WTC11 (cell line): Measurements from ENCODE around the gene ING1. TPM values are rescaled to one million over a fixed set of nuclear protein-coding genes. Genes with fewer than 3 reads are reported as not detected.

ENCODE experiments used
- ATAC-seq: fragments of 200-7000 bp; cut with Tn5 transposase; 2 replicates; pipeline ENCODE4 v1.10.0; 2021; ENCODE audit warnings: mild to moderate bottlenecking, moderate library complexity
- CTCF ChIA-PET: fragments of 300-600 bp; sonication (Branson Sonifier 250); formaldehyde crosslinking; loops from one replicate; lab custom pipeline; 2021; ENCODE audit warnings: antibody characterized with exemption; lab: Charles Lee
- POLR2A ChIA-PET: fragments of 350-600 bp; sonication (Branson Sonifier 250); formaldehyde crosslinking; loops from one replicate; lab custom pipeline; 2021; ENCODE audit warnings: antibody characterized with exemption; lab: Charles Lee
- DNase-seq: peaks from one replicate; pipeline ENCODE4 v3.0.0; 2021; ENCODE audit warnings: low spot score
- H3K27ac Mint-ChIP-seq: 2 replicates; pipeline ENCODE4 v1.8.0; 2021; ENCODE audit warnings: mixed read lengths
- H3K27me3 Mint-ChIP-seq: 2 replicates; pipeline ENCODE4 v1.8.0; 2021; ENCODE audit warnings: low read depth, mild to moderate bottlenecking, moderate library complexity, mixed read lengths
- H3K36me3 Mint-ChIP-seq: 2 replicates; pipeline ENCODE4 v1.8.0; 2021; ENCODE audit warnings: mixed read lengths
- H3K4me1 Mint-ChIP-seq: 2 replicates; pipeline ENCODE4 v1.8.0; 2022; ENCODE audit warnings: mixed read lengths
- H3K4me3 Mint-ChIP-seq: 2 replicates; pipeline ENCODE4 v1.8.0; 2021; ENCODE audit warnings: mild to moderate bottlenecking, moderate library complexity, mixed read lengths
- H3K9me3 Mint-ChIP-seq: 2 replicates; pipeline ENCODE4 v1.8.0; 2021; ENCODE audit warnings: mixed read lengths
- AR ChIP-seq: fragments of 250-450 bp; sonication (Bioruptor Pico); IDR thresholded peaks from 2 replicates; pipeline ENCODE4 v1.9.0; 2021; ENCODE audit warnings: mild to moderate bottlenecking
- E2F1 ChIP-seq: sonication (generic); formaldehyde crosslinking; IDR thresholded peaks from 2 replicates; pipeline ENCODE4 v1.8.0; 2022; ENCODE audit warnings: mild to moderate bottlenecking, missing genetic modification reagents
- FOXP1 ChIP-seq: sonication (generic); formaldehyde crosslinking; IDR thresholded peaks from 2 replicates; pipeline ENCODE4 v1.8.0; 2022; ENCODE audit warnings: missing genetic modification reagents, mild to moderate bottlenecking, moderate library complexity, borderline replicate concordance
- FOXP4 ChIP-seq: sonication (generic); formaldehyde crosslinking; IDR thresholded peaks from 2 replicates; pipeline ENCODE4 v1.8.0; 2022; ENCODE audit warnings: mild to moderate bottlenecking, missing genetic modification reagents
- GABPB1 ChIP-seq: sonication (generic); formaldehyde crosslinking; IDR thresholded peaks from 2 replicates; pipeline ENCODE4 v1.8.1; 2023; ENCODE audit warnings: mild to moderate bottlenecking, missing genetic modification reagents
- GRHL2 ChIP-seq: fragments of 250-450 bp; sonication (Bioruptor Pico); IDR thresholded peaks from 2 replicates; pipeline ENCODE4 v1.8.0; 2022; ENCODE audit warnings: mild to moderate bottlenecking, moderate library complexity; ENCODE audit not compliant: insufficient replicate concordance, severe bottlenecking
- IRF2 ChIP-seq: sonication (generic); formaldehyde crosslinking; IDR thresholded peaks from 2 replicates; pipeline ENCODE4 v1.8.0; 2022; ENCODE audit warnings: low read depth, missing genetic modification reagents, borderline replicate concordance
- KAT7 ChIP-seq: sonication (generic); formaldehyde crosslinking; IDR thresholded peaks from 2 replicates; pipeline ENCODE4 v1.8.1; 2023; ENCODE audit warnings: missing genetic modification reagents, mild to moderate bottlenecking, borderline replicate concordance
- OVOL2 ChIP-seq: fragments of 250-450 bp; sonication (Bioruptor Pico); IDR thresholded peaks from 2 replicates; pipeline ENCODE4 v1.9.0; 2021; ENCODE audit warnings: mild to moderate bottlenecking, borderline replicate concordance
- TCF7 ChIP-seq: sonication (generic); formaldehyde crosslinking; IDR thresholded peaks from 2 replicates; pipeline ENCODE4 v1.8.0; 2022; ENCODE audit warnings: mild to moderate bottlenecking, low read depth, missing genetic modification reagents, moderate library complexity
- ZNF263 ChIP-seq: sonication (generic); formaldehyde crosslinking; IDR thresholded peaks from 2 replicates; pipeline ENCODE4 v1.8.1; 2022; ENCODE audit warnings: low read depth, mild to moderate bottlenecking, moderate library complexity, missing genetic modification reagents
- ZNF281 ChIP-seq: sonication (generic); formaldehyde crosslinking; IDR thresholded peaks from 2 replicates; pipeline ENCODE4 v1.8.0; 2023; ENCODE audit warnings: mild to moderate bottlenecking, missing genetic modification reagents
- total RNA-seq: library from RNA; stranded (reverse); gene quantifications from 3 replicates; pipeline ENCODE4 v1.2.3, GENCODE V29; 2021
- TF ChIP-seq, protein P1 (sequence below): sonication (generic); formaldehyde crosslinking; IDR thresholded peaks from 2 replicates; pipeline ENCODE4 v1.8.0; 2022; ENCODE audit warnings: mild to moderate bottlenecking, missing genetic modification reagents
- TF ChIP-seq, protein P2 (sequence below): sonication (generic); formaldehyde crosslinking; IDR thresholded peaks from 2 replicates; pipeline ENCODE4 v1.8.1; 2023; ENCODE audit warnings: mild to moderate bottlenecking, moderate library complexity, missing genetic modification reagents

Gene ING1
- total RNA-seq, 1 experiment from 2014 or later = 26.2 TPM

DNA sequence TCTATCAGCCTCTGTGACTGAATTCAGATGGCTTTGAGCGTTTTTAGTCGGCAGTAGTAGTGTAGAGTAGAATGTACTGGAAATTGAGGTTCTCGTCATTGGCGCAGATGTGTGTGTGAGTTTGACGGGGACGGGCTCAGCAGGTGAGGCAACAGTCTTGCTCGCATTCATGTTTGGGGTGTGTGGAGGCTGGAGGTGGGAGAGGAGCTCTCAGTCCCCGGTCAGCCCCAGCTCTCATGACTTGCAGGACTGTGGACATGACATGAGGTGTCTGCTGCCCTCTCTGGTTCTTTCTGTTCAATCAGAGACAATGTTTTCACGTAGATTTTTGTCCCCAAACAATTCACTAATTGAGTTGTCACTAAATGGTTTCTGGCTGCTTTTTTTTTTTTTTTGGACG is 57.2 kb downstream of the ING1 start:
- Mint-ChIP-seq H3K4me1 (no peaks in the 10 kb centered on the region), H3K36me3 (no peaks in the 10 kb centered on the region), H3K27me3 (no peaks in the 10 kb centered on the region; the same call in 1 of the 2 replicates), H3K4me3 (no peak overlapping the region), H3K27ac (no peak overlapping the region), H3K9me3 (peaks cover 5% of the 10 kb centered on the region; the same call in 1 of the 2 replicates)
- TF ChIP-seq IRF2 (CRISPR knock-in tag) = no peak
- TF ChIP-seq, protein P1, sequence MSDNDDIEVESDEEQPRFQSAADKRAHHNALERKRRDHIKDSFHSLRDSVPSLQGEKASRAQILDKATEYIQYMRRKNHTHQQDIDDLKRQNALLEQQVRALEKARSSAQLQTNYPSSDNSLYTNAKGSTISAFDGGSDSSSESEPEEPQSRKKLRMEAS (CRISPR knock-in tag) = no peak
- no peak for TF ChIP-seq GRHL2 (CRISPR knock-in tag)
- TF ChIP-seq OVOL2 (CRISPR knock-in tag) = no peak
- TF ChIP-seq TCF7 = no peak
- no peak for TF ChIP-seq E2F1 (CRISPR knock-in tag)
- TF ChIP-seq AR = no peak
- CTCF ChIA-PET = interaction anchor here (0.7 to 0.9 kb wide), 3 partner anchors 53 to 464 kb away, joined by 3 to 4 read pairs (median 3); no protein-coding TSS in a partner anchor
- POLR2A ChIA-PET = no interaction called here
- no peak; the same call in 1 of the 2 replicates for ATAC-seq
- no peak for DNase-seq

DNA sequence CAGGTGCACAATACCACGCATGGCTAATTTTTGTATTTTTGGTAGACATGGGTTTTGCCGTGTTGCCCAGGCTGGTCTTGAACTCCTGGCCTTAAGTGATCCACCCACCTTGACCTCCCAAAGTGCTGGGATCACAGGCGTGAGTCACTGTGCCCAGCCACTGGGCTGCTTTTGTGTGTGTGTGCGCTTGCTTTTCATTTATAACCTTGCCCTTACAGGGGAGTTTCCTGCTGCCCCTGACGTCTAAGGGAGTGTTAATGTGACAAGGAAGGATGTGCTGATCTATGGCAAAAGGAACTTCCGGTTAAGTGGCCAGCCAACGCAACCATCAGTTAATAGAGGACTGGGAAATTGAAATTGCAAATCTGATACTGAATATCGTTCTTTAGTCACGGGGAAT is 57.7 kb downstream of the ING1 start:
- ChIA-PET CTCF (interaction anchor here (0.7 to 0.9 kb wide), 3 partner anchors 53 to 465 kb away, joined by 3 to 4 read pairs (median 3); no protein-coding TSS in a partner anchor), POLR2A (no interaction called here)
- Mint-ChIP-seq H3K9me3 (peaks cover 1% of the 10 kb centered on the region; the same call in 1 of the 2 replicates), H3K36me3 (no peaks in the 10 kb centered on the region), H3K27ac (no peak overlapping the region), H3K4me1 (no peaks in the 10 kb centered on the region), H3K27me3 (no peaks in the 10 kb centered on the region; the same call in 1 of the 2 replicates), H3K4me3 (no peak overlapping the region)
- TF ChIP-seq ZNF281 (CRISPR knock-in tag) (no peak), GABPB1 (CRISPR knock-in tag) (no peak), KAT7 (CRISPR knock-in tag) (no peak)
- no peak for ATAC-seq
- no peak for DNase-seq

GRCh38 chr13:110772091-110772984 is 58.8 kb downstream of the ING1 start:
- ChIA-PET POLR2A (no interaction called here), CTCF (no interaction called here)
- H3K9me3 Mint-ChIP-seq = no peaks in the 10 kb centered on the region
- no peaks in the 10 kb centered on the region for H3K36me3 Mint-ChIP-seq
- H3K27ac Mint-ChIP-seq = no peak overlapping the region
- no peaks in the 10 kb centered on the region for H3K4me1 Mint-ChIP-seq
- ATAC-seq (no peak), DNase-seq (no peak)
- no peaks in the 10 kb centered on the region; the same call in 1 of the 2 replicates for H3K27me3 Mint-ChIP-seq
- no peak overlapping the region for H3K4me3 Mint-ChIP-seq
- TF ChIP-seq ZNF263 (CRISPR knock-in tag) (no peak), FOXP1 (CRISPR knock-in tag) (no peak), FOXP4 (CRISPR knock-in tag) (no peak), AR (no peak)
- TF ChIP-seq, protein P1 (CRISPR knock-in tag) = no peak
- TF ChIP-seq, protein P2, sequence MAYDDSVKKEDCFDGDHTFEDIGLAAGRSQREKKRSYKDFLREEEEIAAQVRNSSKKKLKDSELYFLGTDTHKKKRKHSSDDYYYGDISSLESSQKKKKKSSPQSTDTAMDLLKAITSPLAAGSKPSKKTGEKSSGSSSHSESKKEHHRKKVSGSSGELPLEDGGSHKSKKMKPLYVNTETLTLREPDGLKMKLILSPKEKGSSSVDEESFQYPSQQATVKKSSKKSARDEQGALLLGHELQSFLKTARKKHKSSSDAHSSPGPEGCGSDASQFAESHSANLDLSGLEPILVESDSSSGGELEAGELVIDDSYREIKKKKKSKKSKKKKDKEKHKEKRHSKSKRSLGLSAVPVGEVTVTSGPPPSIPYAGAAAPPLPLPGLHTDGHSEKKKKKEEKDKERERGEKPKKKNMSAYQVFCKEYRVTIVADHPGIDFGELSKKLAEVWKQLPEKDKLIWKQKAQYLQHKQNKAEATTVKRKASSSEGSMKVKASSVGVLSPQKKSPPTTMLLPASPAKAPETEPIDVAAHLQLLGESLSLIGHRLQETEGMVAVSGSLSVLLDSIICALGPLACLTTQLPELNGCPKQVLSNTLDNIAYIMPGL (CRISPR knock-in tag) = no peak
